Nephron (organoid): ENCODE results near the gene TMEM51.

ENCODE experiments used
- H3K27ac Mint-ChIP-seq, 3 experiments: 2 replicates each; pipeline ENCODE4 v1.8.0; 2020; ENCODE audit warnings: mixed read lengths in 3 of 3, mild to moderate bottlenecking in 2 of 3, moderate library complexity in 1 of 3
- H3K27me3 Mint-ChIP-seq: 2 replicates; pipeline ENCODE4 v1.8.0; 2021; ENCODE audit warnings: low read depth, mild to moderate bottlenecking, moderate library complexity, mixed read lengths
- H3K36me3 Mint-ChIP-seq: 2 replicates; pipeline ENCODE4 v1.8.0; 2020; ENCODE audit warnings: low read depth, mixed read lengths
- H3K4me1 Mint-ChIP-seq: 2 replicates; pipeline ENCODE4 v1.8.0; 2020; ENCODE audit warnings: mixed read lengths
- H3K4me3 Mint-ChIP-seq, 3 experiments: 2 replicates each; pipeline ENCODE4 v1.8.0; 2020; ENCODE audit warnings: mild to moderate bottlenecking in 3 of 3, mixed read lengths in 3 of 3, moderate library complexity in 2 of 3
- H3K9me3 Mint-ChIP-seq: 2 replicates; pipeline ENCODE4 v1.8.0; 2020; ENCODE audit warnings: mixed read lengths
- TF ChIP-seq, protein P1 (sequence below), 3 experiments: fragments of 200-600 bp; sonication (generic); IDR thresholded peaks; one replicate each; pipeline ENCODE4 v1.5.0; 2021; ENCODE audit warnings: antibody characterized with exemption in 3 of 3; ENCODE audit not compliant: unreplicated experiment in 3 of 3

TMEM51 gene

DNA sequence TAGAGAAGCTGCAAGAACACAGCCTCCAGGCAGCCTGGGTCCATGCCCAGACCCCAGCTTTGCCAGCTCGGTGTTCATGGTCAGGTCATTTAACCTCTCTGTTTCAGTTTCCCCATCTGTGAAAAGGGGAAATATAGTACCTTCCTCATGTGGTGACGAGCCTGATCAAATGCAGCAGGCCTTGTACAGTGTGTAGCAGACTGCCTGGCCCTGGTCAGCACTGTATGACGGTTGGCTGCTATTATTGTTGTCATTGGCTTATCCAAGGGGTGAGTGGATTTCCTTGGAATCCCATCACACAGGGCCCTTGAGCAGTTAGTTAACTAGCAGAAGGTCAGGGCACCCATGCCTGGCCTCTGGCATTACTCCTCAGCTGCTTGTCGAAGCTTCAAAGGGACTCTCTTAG, 6.6 kb upstream of the TMEM51 start:
- Mint-ChIP-seq H3K4me3 (no peak overlapping the region), H3K27me3 (peaks cover 10% of the 10 kb centered on the region), H3K4me1 (peaks cover 27% of the 10 kb centered on the region), H3K27ac (peak overlapping the region in 1 of 3 experiments; percentile 21), H3K36me3 (no peaks in the 10 kb centered on the region), H3K9me3 (peaks cover 12% of the 10 kb centered on the region)
- TF ChIP-seq, protein P1, sequence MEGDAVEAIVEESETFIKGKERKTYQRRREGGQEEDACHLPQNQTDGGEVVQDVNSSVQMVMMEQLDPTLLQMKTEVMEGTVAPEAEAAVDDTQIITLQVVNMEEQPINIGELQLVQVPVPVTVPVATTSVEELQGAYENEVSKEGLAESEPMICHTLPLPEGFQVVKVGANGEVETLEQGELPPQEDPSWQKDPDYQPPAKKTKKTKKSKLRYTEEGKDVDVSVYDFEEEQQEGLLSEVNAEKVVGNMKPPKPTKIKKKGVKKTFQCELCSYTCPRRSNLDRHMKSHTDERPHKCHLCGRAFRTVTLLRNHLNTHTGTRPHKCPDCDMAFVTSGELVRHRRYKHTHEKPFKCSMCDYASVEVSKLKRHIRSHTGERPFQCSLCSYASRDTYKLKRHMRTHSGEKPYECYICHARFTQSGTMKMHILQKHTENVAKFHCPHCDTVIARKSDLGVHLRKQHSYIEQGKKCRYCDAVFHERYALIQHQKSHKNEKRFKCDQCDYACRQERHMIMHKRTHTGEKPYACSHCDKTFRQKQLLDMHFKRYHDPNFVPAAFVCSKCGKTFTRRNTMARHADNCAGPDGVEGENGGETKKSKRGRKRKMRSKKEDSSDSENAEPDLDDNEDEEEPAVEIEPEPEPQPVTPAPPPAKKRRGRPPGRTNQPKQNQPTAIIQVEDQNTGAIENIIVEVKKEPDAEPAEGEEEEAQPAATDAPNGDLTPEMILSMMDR (IDR thresholded peaks at IDR 0.05; ENCODE audit: unreplicated experiment in 3 of 3) = no peak

DNA sequence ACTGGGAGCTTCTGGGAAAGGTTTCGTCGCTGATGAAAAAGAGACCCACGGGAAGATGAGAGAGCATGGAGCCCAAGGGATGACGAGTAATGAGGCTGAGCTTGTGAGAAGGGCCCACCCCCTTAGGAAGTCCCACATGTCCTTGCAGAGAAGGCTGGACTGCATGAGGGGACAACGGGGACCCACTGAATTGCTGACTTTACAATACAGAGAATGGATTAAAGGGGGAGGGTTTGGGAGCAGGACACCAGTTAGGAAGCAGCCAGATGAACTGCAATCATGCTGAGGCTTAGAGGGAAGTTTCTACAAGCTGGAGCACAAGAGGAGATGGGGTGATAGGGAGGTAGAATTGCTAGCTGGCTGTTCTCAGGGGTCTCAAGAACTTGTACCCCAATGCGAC, 5.5 kb upstream of the TMEM51 start:
- Mint-ChIP-seq H3K9me3 (peaks cover 6% of the 10 kb centered on the region), H3K4me3 (no peak overlapping the region), H3K27ac (peak overlapping the region in 1 of 3 experiments; percentile 8), H3K36me3 (no peaks in the 10 kb centered on the region), H3K4me1 (peaks cover 34% of the 10 kb centered on the region), H3K27me3 (peaks cover 14% of the 10 kb centered on the region)
- TF ChIP-seq, protein P1 (IDR thresholded peaks at IDR 0.05; ENCODE audit: unreplicated experiment in 3 of 3) = no peak

DNA sequence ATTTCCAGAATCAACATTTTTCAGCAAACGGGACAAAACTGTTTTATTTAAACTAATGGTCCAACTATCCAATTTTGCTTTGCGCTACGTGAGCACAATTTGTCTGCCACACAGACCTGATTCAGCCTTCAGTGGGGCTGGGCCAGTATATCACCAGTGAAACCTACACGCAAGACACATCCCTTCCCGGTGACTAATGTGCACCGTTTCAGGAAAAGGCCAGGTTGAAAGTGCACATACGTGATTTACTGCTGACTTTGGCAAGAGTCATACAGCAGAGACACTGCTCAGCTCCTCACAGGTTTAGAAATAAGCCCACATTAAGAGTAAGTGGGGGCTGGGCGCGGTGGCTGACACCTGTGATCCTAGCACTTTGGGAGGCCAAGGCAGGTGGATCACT, 5.1 kb upstream of the TMEM51 start:
- Mint-ChIP-seq H3K27me3 (peaks cover 14% of the 10 kb centered on the region), H3K9me3 (peaks cover 4% of the 10 kb centered on the region), H3K36me3 (no peaks in the 10 kb centered on the region), H3K27ac (no peak overlapping the region), H3K4me3 (no peak overlapping the region), H3K4me1 (peaks cover 34% of the 10 kb centered on the region)
- TF ChIP-seq, protein P1 (IDR thresholded peaks at IDR 0.05; ENCODE audit: unreplicated experiment in 3 of 3) = no peak

DNA sequence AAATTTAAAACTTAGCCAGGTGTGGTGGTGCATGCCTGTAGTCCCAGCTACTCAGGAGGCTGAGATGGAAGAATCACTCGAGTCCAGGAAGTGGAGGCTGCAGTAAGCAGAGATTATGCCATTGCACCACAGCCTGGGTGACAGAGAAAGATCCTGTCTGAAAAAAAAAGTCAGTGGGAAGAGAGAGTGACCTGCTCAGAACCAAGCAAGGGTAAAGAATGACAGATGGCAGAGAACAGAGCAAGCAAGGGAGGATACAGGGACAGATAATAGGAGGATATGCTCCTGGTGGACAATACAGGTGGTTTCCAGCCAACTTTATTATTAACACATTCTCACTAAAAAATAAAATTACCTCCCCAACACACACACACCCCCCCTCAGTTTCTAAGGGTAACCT, 4.6 kb upstream of the TMEM51 start:
- TF ChIP-seq, protein P1 (IDR thresholded peaks at IDR 0.05; ENCODE audit: unreplicated experiment in 3 of 3) = no peak
- H3K27me3 Mint-ChIP-seq = peaks cover 14% of the 10 kb centered on the region
- no peak overlapping the region for H3K27ac Mint-ChIP-seq
- H3K9me3 Mint-ChIP-seq = peaks cover 4% of the 10 kb centered on the region
- peaks cover 34% of the 10 kb centered on the region for H3K4me1 Mint-ChIP-seq
- H3K36me3 Mint-ChIP-seq = no peaks in the 10 kb centered on the region
- H3K4me3 Mint-ChIP-seq = no peak overlapping the region

- TF ChIP-seq, protein P1 (IDR thresholded peaks at IDR 0.05; ENCODE audit: unreplicated experiment in 3 of 3) = no peak
- Mint-ChIP-seq H3K36me3 (no peaks in the 10 kb centered on the region), H3K27me3 (peaks cover 14% of the 10 kb centered on the region), H3K4me1 (peaks cover 46% of the 10 kb centered on the region), H3K27ac (no peak overlapping the region), H3K4me3 (peak overlapping the region in 2 of 3 experiments; percentile 3 to 95), H3K9me3 (peaks cover 4% of the 10 kb centered on the region)
Measured at GRCh38 chr1:15150376-15150775, 3.2 kb upstream of the TMEM51 start.

DNA sequence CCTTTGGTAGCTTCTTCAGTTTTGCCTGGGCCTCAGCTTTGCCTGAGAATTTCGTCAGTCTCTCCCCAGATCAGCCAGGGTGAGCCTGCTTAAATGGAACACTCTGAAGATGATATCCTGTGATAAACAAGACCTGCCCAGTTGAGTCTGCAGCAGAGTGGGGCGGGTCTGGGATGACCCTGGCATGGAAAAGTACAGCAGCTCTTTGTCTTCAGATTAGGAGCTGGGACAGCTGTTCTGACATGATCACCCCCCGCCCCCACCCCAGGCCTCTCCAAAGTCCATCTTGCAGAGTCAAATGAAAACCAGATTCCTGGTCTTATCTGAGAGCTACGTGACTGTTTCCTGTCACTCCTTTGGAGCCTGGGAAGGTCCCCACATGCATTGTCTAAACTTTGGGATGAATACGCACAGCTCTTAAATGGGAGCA, 2.2 kb upstream of the TMEM51 start:
- Mint-ChIP-seq H3K4me1 (peaks cover 57% of the 10 kb centered on the region), H3K36me3 (no peaks in the 10 kb centered on the region), H3K9me3 (peaks cover 4% of the 10 kb centered on the region), H3K27ac (peak overlapping the region; percentile 69 to 94 (median 82)), H3K27me3 (peaks cover 14% of the 10 kb centered on the region), H3K4me3 (peak overlapping the region; percentile 45 to 98 (median 95))
- TF ChIP-seq, protein P1 (IDR thresholded peaks at IDR 0.05; ENCODE audit: unreplicated experiment in 3 of 3) = no peak
